ENCODE measurements around the gene CREBL2.
"Not testable (repeated sequence)": the region's sequence is repeated elsewhere in the genome, so short reads cannot be mapped to it uniquely, and the experiment has no call there.

CREBL2 gene

GRCh38 chr12:12614342-12614741, 2.7 kb downstream of the CREBL2 start:
- TF ChIP-seq CTCF (IDR thresholded peaks at IDR 0.05; ENCODE audit: extremely low read depth, missing control alignments): no peak
- no peak for DNase-seq (ENCODE audit: low spot score)

- TF ChIP-seq CTCF (IDR thresholded peaks at IDR 0.05; ENCODE audit: extremely low read depth, missing control alignments): no peak
- no peak for DNase-seq (ENCODE audit: low spot score)
Measured at GRCh38 chr12:12616512-12617310, 5.0 kb downstream of the CREBL2 start.

GRCh38 chr12:12618064-12618463, 6.4 kb downstream of the CREBL2 start:
- not testable (repeated sequence) for DNase-seq (ENCODE audit: low spot score)

- no peak for TF ChIP-seq CTCF (IDR thresholded peaks at IDR 0.05; ENCODE audit: extremely low read depth, missing control alignments)
- DNase-seq (ENCODE audit: low spot score): no peak
Measured at GRCh38 chr12:12620730-12621315, 9.1 kb downstream of the CREBL2 start.

GRCh38 chr12:12622418-12622817, 10.7 kb downstream of the CREBL2 start:
- no peak for DNase-seq (ENCODE audit: low spot score)

GRCh38 chr12:12624498-12624992, 12.9 kb downstream of the CREBL2 start:
- no peak for TF ChIP-seq CTCF (IDR thresholded peaks at IDR 0.05; ENCODE audit: extremely low read depth, missing control alignments)
- no peak for DNase-seq (ENCODE audit: low spot score)

More at GRCh38 chr12:12622418-12622817, 10.7 kb downstream of the CREBL2 start:
- TF ChIP-seq CTCF (IDR thresholded peaks at IDR 0.05; ENCODE audit: extremely low read depth, missing control alignments): no peak

GRCh38 chr12:12626471-12626870, 14.8 kb downstream of the CREBL2 start:
- no peak for TF ChIP-seq CTCF (IDR thresholded peaks at IDR 0.05; ENCODE audit: extremely low read depth, missing control alignments)
- no peak for DNase-seq (ENCODE audit: low spot score)

All from GM20000 (cell line).